Right hindlimb (tissue), 1 donor: Measurements from ENCODE around the gene SPATS2L.

Source experiments
- DNase-seq: peaks from one replicate; pipeline ENCODE4 v3.0.0-alpha.2; 2018

The SPATS2L gene

GRCh38 chr2:200352636-200353035 is 46.1 kb downstream of the SPATS2L start:
- no peak for DNase-seq

DNA sequence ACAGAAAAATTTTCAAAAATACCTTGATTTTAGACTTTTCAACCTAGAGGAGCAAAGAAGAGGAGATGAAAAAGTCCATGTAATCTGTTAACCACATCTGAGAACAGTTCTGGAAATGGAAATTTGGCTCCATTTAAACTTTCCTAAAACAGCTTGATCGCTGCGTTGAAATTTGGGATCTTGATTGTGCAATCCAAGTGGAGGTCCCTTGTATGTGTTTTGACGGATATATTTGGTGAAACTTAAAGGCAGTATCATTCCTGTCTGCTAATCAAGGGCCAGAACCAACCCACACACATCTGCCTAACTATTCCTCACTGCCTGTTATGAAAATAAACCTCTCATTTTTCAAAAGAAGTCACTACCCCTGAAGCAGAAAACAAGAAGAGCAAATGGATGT is 46.6 kb downstream of the SPATS2L start:
- DNase-seq: no peak

GRCh38 chr2:200353874-200354273 is 47.4 kb downstream of the SPATS2L start:
- no peak for DNase-seq

- DNase-seq: no peak
These were observed 48.6 kb downstream of the SPATS2L start for GRCh38 chr2:200354833-200355751.

- no peak for DNase-seq
These were observed 49.8 kb downstream of the SPATS2L start for GRCh38 chr2:200356321-200356720.

- peak; percentile 43 for DNase-seq
These were observed 50.4 kb downstream of the SPATS2L start for GRCh38 chr2:200356857-200357384.

DNA sequence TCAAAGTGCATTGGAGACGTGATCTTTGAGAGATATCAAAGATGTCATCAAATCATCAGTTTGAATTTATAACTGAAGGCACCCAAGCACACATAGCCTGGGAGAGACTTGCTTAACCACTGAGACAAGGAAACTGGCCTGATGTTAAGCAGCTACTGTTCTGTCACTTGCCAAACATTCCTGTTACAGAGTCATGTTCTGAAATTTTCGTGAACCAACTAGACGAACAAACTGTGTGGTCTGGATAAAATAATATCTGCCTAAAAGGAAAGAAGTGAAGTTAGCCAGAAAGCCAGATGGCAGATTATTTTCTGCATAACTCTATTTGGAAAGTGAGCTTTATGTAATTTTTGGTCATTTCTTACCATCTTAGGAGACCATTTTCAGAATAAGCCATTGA is 51.4 kb downstream of the SPATS2L start:
- no peak for DNase-seq

- DNase-seq: no peak
These were observed 53.1 kb downstream of the SPATS2L start for GRCh38 chr2:200359552-200359951.

DNA sequence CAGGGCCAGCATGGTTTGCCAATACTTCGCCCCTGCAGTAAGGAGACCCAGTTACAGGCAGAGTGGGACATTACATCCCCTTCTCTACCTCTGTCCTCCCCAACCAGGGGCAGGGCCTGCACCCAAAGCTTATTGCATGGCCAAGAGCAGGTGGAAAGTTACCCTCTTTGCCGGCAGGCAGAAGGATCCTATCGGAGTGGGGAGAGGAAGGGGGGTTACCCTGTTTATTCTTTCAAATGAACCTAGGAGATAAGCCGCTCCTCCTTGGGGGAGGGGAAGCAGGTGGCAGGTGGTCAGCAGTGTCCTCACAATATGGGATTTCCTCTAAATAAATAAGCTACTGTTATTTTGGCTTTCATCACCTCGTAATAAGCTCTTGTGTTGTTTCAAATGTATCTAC is 53.9 kb downstream of the SPATS2L start:
- no peak for DNase-seq

DNA sequence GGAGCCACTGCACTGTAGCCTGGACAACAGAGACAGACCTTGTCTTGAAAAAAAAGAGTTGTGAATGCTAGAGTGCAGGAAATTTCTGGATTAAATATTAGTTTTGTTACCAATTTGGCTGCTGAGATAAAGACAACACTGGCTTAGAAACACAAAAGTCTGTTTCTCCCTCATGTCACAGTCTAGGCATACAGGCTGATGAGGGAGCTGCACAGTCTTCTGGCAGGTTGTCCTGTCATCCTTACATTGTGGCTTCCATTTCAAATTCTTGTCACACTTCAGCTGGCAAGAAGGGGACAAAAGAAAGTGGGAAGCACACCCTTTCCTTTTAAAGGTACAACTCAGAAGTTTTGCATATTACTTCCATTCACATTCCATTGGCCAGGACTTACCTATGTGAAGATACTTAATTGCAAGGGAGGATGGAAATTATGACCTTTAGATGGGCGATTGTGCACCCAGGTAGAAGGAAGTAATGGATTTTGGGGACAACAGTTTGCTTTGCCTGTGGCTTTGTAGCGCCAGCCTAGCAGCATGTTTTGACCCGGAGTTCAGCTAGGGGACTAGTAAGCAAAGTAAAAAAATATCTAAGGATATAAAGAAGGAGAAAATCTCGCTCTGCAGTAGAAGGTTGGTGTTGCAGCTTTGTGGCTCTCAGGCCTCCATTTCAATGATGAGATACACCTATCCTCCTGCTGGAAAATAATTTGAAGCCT is 55.9 kb downstream of the SPATS2L start:
- no peak for DNase-seq

- DNase-seq: no peak
These were observed 56.8 kb downstream of the SPATS2L start for GRCh38 chr2:200363279-200363678.

DNA sequence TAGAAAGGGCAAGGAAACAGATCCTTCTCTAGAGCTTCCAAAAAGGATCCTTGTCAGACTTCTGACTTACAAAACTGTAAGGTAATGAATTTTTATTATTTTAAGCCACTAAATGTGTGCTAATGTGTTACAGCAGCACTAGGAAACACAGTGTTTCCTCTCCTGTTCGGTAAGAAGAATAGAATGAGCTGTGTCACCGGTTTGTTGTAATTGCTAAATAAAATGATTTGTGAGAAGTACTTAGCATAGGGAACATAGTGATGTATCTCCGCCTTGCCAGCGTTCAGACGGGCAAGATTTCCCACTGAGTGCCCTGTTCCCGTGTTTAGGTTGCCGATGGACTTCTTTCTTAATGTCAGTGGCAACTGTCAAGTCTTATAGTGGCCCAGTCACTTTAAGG is 57.6 kb downstream of the SPATS2L start:
- DNase-seq: no peak

DNA sequence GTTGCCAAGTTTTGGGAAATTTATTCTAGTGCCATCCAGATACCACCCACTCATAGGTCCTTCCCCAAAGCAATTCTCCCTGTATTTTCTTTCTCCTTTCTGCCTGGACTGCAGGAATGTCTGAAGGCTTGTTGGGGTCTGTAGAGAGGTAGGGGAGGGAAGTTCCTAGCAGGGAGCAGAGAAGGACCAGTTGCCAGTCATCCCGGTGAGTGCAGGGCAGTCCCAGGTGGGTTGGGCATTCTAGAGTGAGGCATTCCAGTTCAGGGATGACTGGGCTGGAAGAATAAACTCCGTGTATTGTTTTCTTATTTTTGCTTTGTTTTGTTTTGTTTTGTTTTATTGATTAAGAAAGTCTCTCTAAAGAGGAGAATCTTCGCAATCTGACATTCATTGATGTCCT is 58.1 kb downstream of the SPATS2L start:
- DNase-seq: no peak

DNA sequence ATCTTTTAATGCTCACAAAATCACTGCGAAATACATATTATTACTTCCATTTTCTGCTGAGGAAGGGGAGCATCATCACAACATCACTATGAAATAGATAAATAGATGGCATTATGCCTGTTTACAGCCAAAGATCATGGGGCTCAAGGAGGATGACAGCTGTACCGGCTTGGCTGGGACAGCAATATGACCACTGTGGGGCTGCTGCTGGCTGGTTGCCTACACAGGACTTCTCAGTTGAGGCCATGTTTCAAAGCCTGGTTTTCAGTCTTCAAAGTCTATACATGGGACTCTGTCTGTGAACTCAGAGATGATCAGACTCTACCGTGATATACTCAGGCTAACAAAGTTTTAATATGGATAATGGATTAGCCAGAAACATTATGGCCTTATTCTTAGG is 58.7 kb downstream of the SPATS2L start:
- no peak for DNase-seq

DNA sequence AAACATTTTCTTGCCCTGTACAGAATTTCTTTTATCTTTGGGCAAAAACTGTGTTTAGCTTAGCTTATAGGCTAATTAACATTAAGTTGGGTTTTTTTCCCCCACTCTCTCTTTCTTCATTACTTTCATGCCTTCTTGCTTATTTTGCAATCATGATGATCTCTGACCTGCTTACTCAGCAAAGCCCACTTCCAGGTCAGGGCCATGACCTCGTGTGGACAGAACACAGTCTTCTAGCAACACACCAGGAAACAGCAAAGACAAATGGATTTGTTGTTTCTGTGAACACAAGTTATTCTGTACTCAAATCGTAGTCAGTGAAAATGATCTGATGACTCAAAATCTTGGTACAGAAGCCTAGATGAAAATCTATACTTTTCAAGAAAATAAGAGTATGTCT is 60.7 kb downstream of the SPATS2L start:
- no peak for DNase-seq

DNA sequence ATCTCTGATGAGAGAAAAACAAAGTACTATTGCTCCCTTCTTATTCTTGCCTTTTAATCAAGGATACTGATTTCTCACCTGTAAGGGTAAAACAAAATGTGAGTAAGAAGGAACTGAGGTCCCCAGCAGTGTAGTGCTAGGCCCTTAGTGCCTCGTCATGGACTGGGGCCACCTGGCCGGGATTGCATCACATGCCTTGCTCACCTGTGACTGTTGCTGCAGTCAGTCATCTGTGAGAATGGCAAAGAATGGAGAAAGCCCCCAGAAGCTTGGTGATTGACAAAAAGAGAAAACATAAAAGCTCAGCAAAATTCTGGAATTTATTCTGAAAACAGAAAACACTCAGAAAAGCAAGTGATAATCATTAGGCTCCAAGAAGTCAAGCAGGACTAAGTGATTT is 63.4 kb downstream of the SPATS2L start:
- DNase-seq: no peak

DNA sequence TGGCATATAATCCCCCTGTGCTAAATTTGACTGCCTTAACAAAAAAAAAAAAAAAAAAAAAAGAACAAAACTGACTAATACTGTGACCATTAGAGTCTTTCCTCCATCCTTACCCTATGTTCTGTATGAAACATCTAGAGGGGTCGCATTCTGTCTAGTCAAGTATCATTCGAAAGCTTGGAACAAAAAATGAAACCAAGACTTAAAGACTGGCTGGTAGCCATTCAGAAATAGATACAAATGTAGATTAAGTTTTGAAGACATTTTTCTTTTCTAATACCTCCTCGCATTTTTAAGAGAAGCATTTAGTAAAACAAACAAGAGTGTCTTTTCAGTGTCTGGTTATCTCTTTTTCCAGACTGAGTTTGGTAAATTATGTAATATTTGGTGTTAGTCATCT is 66.7 kb downstream of the SPATS2L start:
- no peak for DNase-seq

DNA sequence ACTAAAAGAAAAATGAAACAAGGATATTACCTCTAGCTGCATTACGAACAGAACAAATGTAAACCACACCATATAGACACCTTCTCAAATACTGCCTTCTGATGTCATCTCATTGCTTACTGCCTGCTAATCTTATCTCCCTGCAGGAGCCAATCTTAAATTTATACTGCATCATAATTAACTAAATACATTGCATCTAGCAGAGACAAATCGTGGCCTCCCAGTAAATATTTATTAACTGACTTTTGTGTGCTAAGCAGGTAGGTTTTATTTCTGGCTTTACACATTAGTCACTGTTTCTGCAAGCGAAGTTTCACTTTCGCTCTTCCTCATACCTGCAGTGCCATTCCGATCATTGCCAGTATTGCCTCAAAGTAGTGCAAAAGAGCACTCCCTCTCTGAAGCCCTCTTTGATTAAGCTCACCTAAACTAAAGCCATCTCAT is 67.5 kb downstream of the SPATS2L start:
- DNase-seq: no peak

- DNase-seq: no peak
These were observed 70.2 kb downstream of the SPATS2L start for GRCh38 chr2:200376513-200377354.

DNA sequence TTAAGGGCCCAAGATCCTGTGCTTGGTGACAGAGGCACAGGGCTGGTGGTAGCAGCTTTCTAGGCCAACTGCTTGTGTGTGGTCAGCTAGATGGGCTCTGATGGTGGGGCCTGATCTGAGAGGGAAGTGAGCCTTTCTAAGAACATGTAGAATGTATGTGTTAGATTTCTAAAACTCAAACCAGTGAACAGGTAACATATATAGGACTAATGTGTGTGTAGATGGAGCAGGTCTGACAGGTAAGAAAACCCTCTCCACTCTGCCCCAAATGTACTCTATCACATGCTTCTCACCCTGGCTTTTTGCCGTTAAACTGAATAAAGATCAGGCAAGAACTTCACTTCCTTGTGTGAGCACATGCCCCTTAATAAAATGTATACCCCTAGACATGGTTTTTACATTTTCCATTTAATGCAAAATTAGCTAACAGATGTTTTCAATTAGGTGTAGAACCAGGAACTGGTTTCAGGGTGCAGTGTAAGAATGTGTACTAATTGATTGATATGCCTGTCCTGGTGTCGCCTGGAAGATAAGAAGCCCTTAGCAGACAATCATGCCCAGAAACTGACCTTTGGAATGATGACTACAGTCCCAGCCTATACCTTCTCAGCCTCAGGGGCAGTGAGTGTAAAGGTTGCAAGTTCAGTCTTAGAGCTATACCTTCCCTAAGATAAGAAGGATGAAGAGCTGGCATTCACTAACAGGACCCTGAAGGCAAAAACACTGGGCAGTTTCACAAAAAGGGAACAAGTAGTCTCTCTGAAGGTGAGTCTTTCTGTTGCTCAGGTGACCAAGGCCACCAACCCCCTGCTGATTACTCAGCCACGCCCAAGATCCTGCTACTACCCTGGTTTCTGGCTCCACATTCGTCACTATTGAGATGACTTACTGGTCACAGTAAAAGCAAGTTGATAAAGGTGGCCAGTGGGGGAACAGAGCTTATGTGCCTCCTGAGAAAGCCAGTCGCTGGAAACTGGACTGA is 71.2 kb downstream of the SPATS2L start:
- no peak for DNase-seq

- DNase-seq: peak; percentile 66
These were observed 72.3 kb downstream of the SPATS2L start for GRCh38 chr2:200378652-200379290.
